Activated naive CD8-positive, alpha-beta T cell treated with anti-CD3 and anti-CD28 coated beads, Interleukin-2, amount 10 ng/mL, durations not matched to agents 7 days and 5 days (primary cell): ENCODE results near the gene ACOT6. TPM values are rescaled to one million over a fixed set of nuclear protein-coding genes. Genes with fewer than 3 reads are reported as not detected.
A peak's percentile ranks its signal among the peaks of the same experiment; 100 is the strongest.
"Not testable (repeated sequence)": the region's sequence is repeated elsewhere in the genome, so short reads cannot be mapped to it uniquely, and the experiment has no call there.

Experiments used
- ATAC-seq: fragments of 150-1000 bp; cut with Tn5 transposase; one replicate; pipeline ENCODE4 v1.10.0; 2021; ENCODE audit warnings: low read depth, moderate library complexity
- POLR2A ChIA-PET: fragments of 350-600 bp; sonication (Branson Sonifier 250); formaldehyde crosslinking; loops from one replicate; lab custom pipeline; 2021; ENCODE audit warnings: antibody characterized with exemption; lab: Charles Lee
- DNase-seq: peaks from one replicate; pipeline ENCODE4 v3.0.0; 2021
- H3K27ac Mint-ChIP-seq: one replicate; pipeline ENCODE4 v1.8.0; 2022; ENCODE audit warnings: mild to moderate bottlenecking, mixed read lengths
- H3K27me3 Mint-ChIP-seq: one replicate; pipeline ENCODE4 v1.8.0; 2022; ENCODE audit warnings: mild to moderate bottlenecking, moderate library complexity, mixed read lengths
- H3K36me3 Mint-ChIP-seq: one replicate; pipeline ENCODE4 v1.8.0; 2021; ENCODE audit warnings: mild to moderate bottlenecking, mixed read lengths
- H3K4me1 Mint-ChIP-seq: one replicate; pipeline ENCODE4 v1.8.0; 2021; ENCODE audit warnings: mixed read lengths
- H3K4me3 Mint-ChIP-seq: one replicate; pipeline ENCODE4 v1.8.0; 2022; ENCODE audit warnings: mild to moderate bottlenecking, moderate library complexity, mixed read lengths
- H3K9me3 Mint-ChIP-seq: one replicate; pipeline ENCODE4 v1.8.0; 2021; ENCODE audit warnings: mixed read lengths
- total RNA-seq, 2 experiments: library from RNA; stranded (reverse); gene quantifications; one replicate each; pipeline ENCODE4 v1.2.3, GENCODE V29; 2021

The ACOT6 gene
- total RNA-seq, 2 experiments from 2014 or later = not detected

DNA sequence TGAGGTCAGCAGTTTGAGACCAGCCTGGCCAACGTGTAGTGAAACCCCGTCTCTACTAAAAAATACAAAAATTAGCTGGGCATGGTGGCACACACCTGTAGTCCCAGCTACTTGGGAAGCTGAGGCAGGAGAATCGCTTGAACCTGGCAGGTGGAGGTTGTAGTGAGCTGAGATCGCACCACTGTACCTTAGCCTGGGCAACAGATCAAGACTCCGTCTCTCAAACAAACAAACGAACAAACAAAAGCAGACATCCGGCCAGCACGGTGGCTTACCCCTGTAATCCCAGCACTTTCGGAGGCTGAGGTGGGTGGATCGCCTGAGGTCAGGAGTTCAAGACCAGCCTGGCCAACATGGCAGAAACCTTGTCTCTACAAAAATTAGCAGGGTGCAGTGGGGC is 24.0 kb downstream of the ACOT6 start:
- ATAC-seq, H3K27ac Mint-ChIP-seq, H3K4me3 Mint-ChIP-seq, DNase-seq, H3K9me3 Mint-ChIP-seq, H3K4me1 Mint-ChIP-seq, POLR2A ChIA-PET, H3K36me3 Mint-ChIP-seq: not testable (repeated sequence)
- H3K27me3 Mint-ChIP-seq = peaks cover 22% of the 10 kb centered on the region

DNA sequence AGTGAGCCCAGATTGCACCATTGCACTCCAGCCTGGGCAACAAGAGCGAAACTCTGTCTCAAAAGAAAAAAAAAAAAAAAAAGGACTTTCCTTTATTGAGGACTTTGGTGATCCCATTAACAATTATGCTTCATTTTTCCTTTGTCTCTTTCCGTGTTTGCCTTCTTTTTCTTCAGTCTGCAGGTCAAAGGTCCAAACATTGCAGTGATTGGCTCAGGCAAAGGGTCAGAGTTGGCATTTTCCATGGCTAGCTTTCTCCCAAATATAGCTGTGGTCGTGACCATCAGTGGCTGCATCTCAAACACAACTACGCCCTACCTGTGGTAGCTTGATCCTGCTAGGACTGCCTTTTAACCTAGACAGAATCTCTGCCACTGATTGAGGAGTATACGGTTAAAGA is 25.5 kb downstream of the ACOT6 start:
- Mint-ChIP-seq H3K4me1 (peaks cover 9% of the 10 kb centered on the region), H3K27ac (no peak overlapping the region), H3K4me3 (no peak overlapping the region), H3K9me3 (no peaks in the 10 kb centered on the region), H3K27me3 (peaks cover 18% of the 10 kb centered on the region), H3K36me3 (no peaks in the 10 kb centered on the region)
- POLR2A ChIA-PET = no interaction called here
- DNase-seq (no peak), ATAC-seq (no peak)

- H3K4me1 Mint-ChIP-seq = peaks cover 18% of the 10 kb centered on the region
These were observed 28.6 kb downstream of the ACOT6 start for GRCh38 chr14:73640796-73641365.

GRCh38 chr14:73644531-73645247 is 32.4 kb downstream of the ACOT6 start, which contains the start of gene DNAL1:
DNAL1 (plus strand) TSS chr14:73644986; CDS start chr14:73645040, 54 bp downstream.
- no peaks in the 10 kb centered on the region for H3K27me3 Mint-ChIP-seq
- H3K27ac Mint-ChIP-seq = peak within 1 kb of the TSS; percentile 93
- H3K4me3 Mint-ChIP-seq = peak within 1 kb of the TSS; percentile 100
- POLR2A ChIA-PET = interaction anchor here (0.6 to 1.5 kb wide), 6 partner anchors 10 to 115 kb away, joined by 3 to 6 read pairs (median 4); partner anchors contain the start of genes ACOT2 and ACOT6
- peaks cover 2% of the 10 kb centered on the region for H3K36me3 Mint-ChIP-seq
- DNase-seq = peak; percentile 93
- no peaks in the 10 kb centered on the region for H3K9me3 Mint-ChIP-seq
- H3K4me1 Mint-ChIP-seq = peaks cover 16% of the 10 kb centered on the region
- peak; percentile 100 for ATAC-seq

More at GRCh38 chr14:73640796-73641365, 28.6 kb downstream of the ACOT6 start:
- H3K27me3 Mint-ChIP-seq = no peaks in the 10 kb centered on the region
- POLR2A ChIA-PET = interaction anchor here (0.5 to 0.6 kb wide), 2 partner anchors 8 to 119 kb away, joined by 3 to 7 read pairs; a partner anchor contains a TSS
- H3K36me3 Mint-ChIP-seq = peaks cover 2% of the 10 kb centered on the region
- ATAC-seq = no peak
- no peak overlapping the region for H3K27ac Mint-ChIP-seq
- no peaks in the 10 kb centered on the region for H3K9me3 Mint-ChIP-seq
- no peak for DNase-seq
- no peak overlapping the region for H3K4me3 Mint-ChIP-seq

GRCh38 chr14:73645248-73645610 is 32.9 kb downstream of the ACOT6 start:
- peaks cover 16% of the 10 kb centered on the region for H3K4me1 Mint-ChIP-seq
- no peaks in the 10 kb centered on the region for H3K9me3 Mint-ChIP-seq
- ATAC-seq (no peak), DNase-seq (no peak)
- H3K27me3 Mint-ChIP-seq = no peaks in the 10 kb centered on the region
- H3K27ac Mint-ChIP-seq = peak overlapping the region; percentile 93
- peaks cover 2% of the 10 kb centered on the region for H3K36me3 Mint-ChIP-seq
- POLR2A ChIA-PET = interaction anchor here (0.6 to 1.5 kb wide), 3 partner anchors 11 to 53 kb away, joined by 3 to 6 read pairs (median 4); partner anchors contain the start of gene ACOT6
- peak overlapping the region; percentile 100 for H3K4me3 Mint-ChIP-seq

DNA sequence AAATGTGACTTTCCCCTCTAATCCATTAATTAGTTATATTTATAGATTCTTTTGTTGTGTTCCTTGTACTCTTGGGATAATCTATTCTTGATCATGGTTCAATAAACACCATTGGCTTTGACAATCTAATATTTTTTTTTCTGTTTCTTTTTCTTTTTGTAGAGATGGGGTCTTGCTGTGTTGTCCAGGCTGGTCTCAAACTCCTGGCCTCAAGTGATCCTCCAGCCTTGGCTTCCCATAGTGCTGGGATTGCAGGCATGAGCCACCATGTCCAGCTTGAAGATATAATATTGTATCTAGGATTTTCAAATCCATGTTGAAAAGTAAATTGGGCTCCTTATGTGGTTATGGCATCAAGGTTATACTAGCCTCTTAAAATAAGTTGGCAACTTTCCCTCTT is 38.7 kb downstream of the ACOT6 start:
- DNase-seq (no peak), ATAC-seq (no peak)
- Mint-ChIP-seq H3K27me3 (no peaks in the 10 kb centered on the region), H3K4me3 (no peak overlapping the region), H3K9me3 (no peaks in the 10 kb centered on the region), H3K4me1 (peaks cover under 1% of the 10 kb centered on the region), H3K27ac (no peak overlapping the region), H3K36me3 (peaks cover 4% of the 10 kb centered on the region)
- POLR2A ChIA-PET = no interaction called here

- H3K4me3 Mint-ChIP-seq = no peak overlapping the region
- POLR2A ChIA-PET = no interaction called here
- no peaks in the 10 kb centered on the region for H3K27me3 Mint-ChIP-seq
- no peaks in the 10 kb centered on the region for H3K9me3 Mint-ChIP-seq
- no peak for DNase-seq
- no peaks in the 10 kb centered on the region for H3K4me1 Mint-ChIP-seq
- ATAC-seq = no peak
- no peak overlapping the region for H3K27ac Mint-ChIP-seq
- peaks cover 5% of the 10 kb centered on the region for H3K36me3 Mint-ChIP-seq
These were observed 43.5 kb downstream of the ACOT6 start for GRCh38 chr14:73655851-73656250.

GRCh38 chr14:73659202-73659601 is 46.9 kb downstream of the ACOT6 start:
- H3K27me3 Mint-ChIP-seq, H3K4me3 Mint-ChIP-seq, H3K4me1 Mint-ChIP-seq, H3K27ac Mint-ChIP-seq, POLR2A ChIA-PET, ATAC-seq, H3K9me3 Mint-ChIP-seq, DNase-seq, H3K36me3 Mint-ChIP-seq: not testable (repeated sequence)

- peaks cover 1% of the 10 kb centered on the region for H3K4me1 Mint-ChIP-seq
These were observed 48.2 kb downstream of the ACOT6 start for GRCh38 chr14:73660511-73660910.

GRCh38 chr14:73661872-73662271 is 49.6 kb downstream of the ACOT6 start:
- Mint-ChIP-seq H3K36me3 (peaks cover 1% of the 10 kb centered on the region), H3K27ac (no peak overlapping the region), H3K4me3 (no peak overlapping the region), H3K27me3 (no peaks in the 10 kb centered on the region), H3K9me3 (no peaks in the 10 kb centered on the region), H3K4me1 (peaks cover 1% of the 10 kb centered on the region)
- DNase-seq = no peak
- POLR2A ChIA-PET = no interaction called here
- ATAC-seq = no peak

More at GRCh38 chr14:73660511-73660910, 48.2 kb downstream of the ACOT6 start:
- ATAC-seq (no peak), DNase-seq (no peak)
- POLR2A ChIA-PET = no interaction called here
- Mint-ChIP-seq H3K27me3 (no peaks in the 10 kb centered on the region), H3K36me3 (peaks cover 1% of the 10 kb centered on the region), H3K9me3 (no peaks in the 10 kb centered on the region), H3K27ac (no peak overlapping the region), H3K4me3 (no peak overlapping the region)

DNA sequence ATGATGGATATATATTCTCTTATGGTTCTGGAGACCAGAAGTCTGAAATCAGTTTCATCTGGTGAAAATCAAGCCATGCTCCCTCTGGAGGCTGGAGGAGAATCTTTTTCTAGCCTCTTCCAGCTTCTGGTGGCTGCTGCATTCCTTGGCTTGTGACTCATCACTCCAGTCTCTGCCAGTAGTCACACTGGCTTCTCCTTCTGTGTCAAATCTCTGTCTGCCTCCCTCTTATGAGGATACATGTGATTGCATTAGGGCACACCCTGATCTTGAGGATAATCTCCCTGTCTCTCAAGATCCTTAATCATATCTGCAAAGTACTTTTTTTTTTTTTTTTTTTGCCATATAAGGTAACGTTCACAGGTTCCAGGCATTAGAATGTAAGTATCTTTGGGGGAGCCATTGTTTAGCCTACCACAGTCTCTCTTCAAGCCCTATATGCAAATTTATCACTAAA is 50.2 kb downstream of the ACOT6 start:
- no peaks in the 10 kb centered on the region for H3K27me3 Mint-ChIP-seq
- no peak overlapping the region for H3K4me3 Mint-ChIP-seq
- peaks cover 1% of the 10 kb centered on the region for H3K4me1 Mint-ChIP-seq
- H3K27ac Mint-ChIP-seq = no peak overlapping the region
- POLR2A ChIA-PET = no interaction called here
- no peak for DNase-seq
- no peak for ATAC-seq
- H3K36me3 Mint-ChIP-seq = peaks cover 1% of the 10 kb centered on the region
- no peaks in the 10 kb centered on the region for H3K9me3 Mint-ChIP-seq

GRCh38 chr14:73663548-73664212 is 51.4 kb downstream of the ACOT6 start:
- H3K36me3 Mint-ChIP-seq = no peaks in the 10 kb centered on the region
- H3K9me3 Mint-ChIP-seq = no peaks in the 10 kb centered on the region
- H3K27me3 Mint-ChIP-seq = no peaks in the 10 kb centered on the region
- ATAC-seq (no peak), DNase-seq (no peak)
- no peak overlapping the region for H3K27ac Mint-ChIP-seq
- no peak overlapping the region for H3K4me3 Mint-ChIP-seq
- POLR2A ChIA-PET = no interaction called here
- H3K4me1 Mint-ChIP-seq = peaks cover 1% of the 10 kb centered on the region

DNA sequence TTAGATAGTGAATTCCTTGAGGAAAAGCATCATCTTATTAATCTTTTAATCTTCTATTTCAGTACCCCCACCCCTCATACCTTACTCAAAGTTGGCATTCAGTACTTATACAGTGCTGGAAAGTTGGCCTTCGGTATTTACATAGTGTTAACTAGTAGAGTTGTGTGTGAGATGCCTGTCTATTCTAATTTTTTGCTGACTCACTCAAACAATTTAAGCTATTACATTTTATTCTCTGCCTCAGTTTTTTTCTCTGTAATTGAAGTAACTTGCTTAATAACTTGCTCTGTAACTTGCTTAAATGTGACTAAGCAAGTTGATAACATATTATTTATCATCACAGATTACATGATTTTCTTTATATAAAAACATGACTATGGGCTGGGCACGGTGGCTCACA is 52.8 kb downstream of the ACOT6 start:
- Mint-ChIP-seq H3K27ac (no peak overlapping the region), H3K27me3 (no peaks in the 10 kb centered on the region), H3K4me3 (no peak overlapping the region), H3K9me3 (no peaks in the 10 kb centered on the region), H3K4me1 (peaks cover 1% of the 10 kb centered on the region), H3K36me3 (no peaks in the 10 kb centered on the region)
- POLR2A ChIA-PET = no interaction called here
- ATAC-seq = no peak
- no peak for DNase-seq
